Prostate gland (tissue), 2 donors: ENCODE data around the gene AUTS2. TPM values are rescaled to one million over a fixed set of nuclear protein-coding genes. Genes with fewer than 3 reads are reported as not detected.

Experiments used
- DNase-seq: peaks from one replicate; pipeline ENCODE4 v3.0.0-alpha.2; 2019; ENCODE audit warnings: low spot score
- H3K27ac ChIP-seq, 2 donors: fragments of 200-600 bp; sonication (generic); 2 replicates each; pipeline ENCODE4 v1.5.1; 2017 to 2019
- H3K27me3 ChIP-seq: fragments of 200-600 bp; sonication (generic); replicated peaks from 2 replicates; pipeline ENCODE4 v1.5.1; 2019; ENCODE audit not compliant: insufficient read depth
- H3K36me3 ChIP-seq, 2 donors: fragments of 200-600 bp; sonication (generic); 1 replicate in 1 of 2; 2 replicates in 1 of 2; pipeline versions ENCODE4 v1.5.1 to v1.8.1; 2017 to 2019
- H3K4me1 ChIP-seq: fragments of 200-600 bp; sonication (generic); replicated peaks from 2 replicates; pipeline ENCODE4 v1.5.1; 2019
- H3K4me3 ChIP-seq, 2 donors: fragments of 200-600 bp; sonication (generic); 2 replicates each; pipeline ENCODE4 v1.5.1; 2017 to 2019
- H3K9me3 ChIP-seq: fragments of 200-600 bp; sonication (generic); 2 replicates; pipeline ENCODE4 v1.5.1; 2017
- CTCF ChIP-seq, 4 experiments: fragments of 200-600 bp in 2 of 4; fragments of 450-650 bp in 2 of 4; sonication (generic) in 2 of 4; IDR thresholded peaks; 1 replicate in 3 of 4; 2 replicates in 1 of 4; pipeline ENCODE4 v1.5.1; 2016 to 2019; ENCODE audit warnings: antibody characterized with exemption in 4 of 4, mild to moderate bottlenecking in 2 of 4, moderate library complexity in 2 of 4
- POLR2A ChIP-seq: fragments of 450-650 bp; IDR thresholded peaks from one replicate; pipeline ENCODE4 v1.6.1; 2016; ENCODE audit warnings: antibody characterized with exemption, mild to moderate bottlenecking
- POLR2AphosphoS5 ChIP-seq: sonication (generic); formaldehyde crosslinking; IDR thresholded peaks from one replicate; pipeline ENCODE4 v1.6.1; 2017; ENCODE audit warnings: antibody characterized with exemption
- WGBS: methylation state at CpG from one replicate; pipeline ENCODE4 v1.1.5; 2018; 5-methylcytosine and 5-hydroxymethylcytosine counted together
- intact Hi-C: fragments of 100-400 bp; cut with DNase I; formaldehyde crosslinking; loops from one replicate; pipeline ENCODE4 v1.14.2; 2022
- total RNA-seq, 2 donors: library from RNA; depleted of rRNA; stranded (reverse); fragments of >200 nt; gene quantifications; one replicate each; pipeline ENCODE4 v1.1.0, GENCODE V29; 2016

Gene AUTS2
- total RNA-seq, 2 donors from 2014 or later: 25.0 to 55.2 TPM

DNA sequence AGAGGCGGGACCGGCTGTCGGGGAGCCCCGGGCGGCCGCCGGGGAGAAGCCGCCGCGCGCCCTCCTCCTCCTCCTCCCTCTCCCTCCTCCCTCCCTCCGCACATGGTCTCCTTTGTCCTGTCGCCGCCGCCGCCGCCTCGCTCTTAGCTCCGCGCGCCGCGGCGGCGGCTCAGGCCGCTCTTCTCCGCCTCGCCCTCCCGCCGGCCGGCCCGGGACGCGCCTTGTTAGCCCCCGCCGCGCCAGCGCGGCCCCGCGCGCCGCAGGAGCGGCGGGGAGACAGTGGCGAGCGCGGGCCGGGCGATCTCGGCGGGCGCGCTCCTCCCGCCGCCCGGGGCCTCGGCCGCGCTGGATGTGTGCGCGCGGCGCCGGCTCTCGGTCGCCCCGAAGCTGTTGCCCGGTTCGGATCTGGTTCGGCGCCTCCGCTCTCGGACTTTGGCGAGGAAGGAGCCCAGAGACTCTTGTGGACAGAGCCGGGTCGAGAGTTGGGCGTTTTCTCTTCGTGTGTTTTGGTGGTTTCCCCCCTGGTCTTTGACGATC lies 1096.2 kb downstream of the AUTS2 start:
- WGBS: under 1% methylated on average over 80 of the region's 80 CpGs
- H3K4me3 ChIP-seq: peak overlapping the region; percentile 83 to 84
- no peak for TF ChIP-seq POLR2A
- TF ChIP-seq CTCF (IDR thresholded peaks at IDR 0.05): no peak
- no peak for TF ChIP-seq POLR2AphosphoS5
- no peaks in the 10 kb centered on the region for H3K27me3 ChIP-seq
- DNase-seq: peak; percentile 47
- H3K36me3 ChIP-seq: no peaks in the 10 kb centered on the region
- H3K4me1 ChIP-seq: no peaks in the 10 kb centered on the region
- H3K9me3 ChIP-seq: no peaks in the 10 kb centered on the region
- H3K27ac ChIP-seq: peak overlapping the region; percentile 81 to 85
- intact Hi-C loops: loop anchor here (5.0 to 10.0 kb wide), 2 partner anchors 82 to 520 kb away; no protein-coding TSS in a partner anchor

- Histone ChIP-seq H3K4me3 (peak overlapping the region; percentile 83 to 84), H3K27ac (peak overlapping the region; percentile 81 to 85), H3K4me1 (no peaks in the 10 kb centered on the region), H3K9me3 (no peaks in the 10 kb centered on the region), H3K27me3 (no peaks in the 10 kb centered on the region), H3K36me3 (no peaks in the 10 kb centered on the region)
- peak; percentile 15 for DNase-seq
- TF ChIP-seq POLR2AphosphoS5 (no peak), CTCF (IDR thresholded peaks at IDR 0.05) (no peak), POLR2A (peak; percentile 12)
- under 1% methylated on average over 52 of the region's 77 CpGs for WGBS
- intact Hi-C loops: loop anchor here (5.0 to 10.0 kb wide), 2 partner anchors 83 to 520 kb away; no protein-coding TSS in a partner anchor
These were observed 1096.9 kb downstream of the AUTS2 start for GRCh38 chr7:70694971-70695794.

- TF ChIP-seq CTCF (IDR thresholded peaks at IDR 0.05) (no peak), POLR2AphosphoS5 (no peak), POLR2A (no peak)
- H3K4me3 ChIP-seq: peak overlapping the region; percentile 83 to 84
- H3K27me3 ChIP-seq: no peaks in the 10 kb centered on the region
- intact Hi-C loops: loop anchor here (2.0 to 10.0 kb wide), 2 partner anchors 521 to 655 kb away; no protein-coding TSS in a partner anchor
- no peak for DNase-seq
- H3K36me3 ChIP-seq: no peaks in the 10 kb centered on the region
- no peaks in the 10 kb centered on the region for H3K9me3 ChIP-seq
- no peaks in the 10 kb centered on the region for H3K4me1 ChIP-seq
- peak overlapping the region; percentile 81 to 85 for H3K27ac ChIP-seq
- 6% methylated on average over 9 of the region's 9 CpGs for WGBS
These were observed 1097.5 kb downstream of the AUTS2 start for GRCh38 chr7:70695795-70696083.

- no peaks in the 10 kb centered on the region for H3K27me3 ChIP-seq
- peak overlapping the region; percentile 81 to 85 for H3K27ac ChIP-seq
- no peak for DNase-seq
- TF ChIP-seq CTCF (IDR thresholded peaks at IDR 0.05) (no peak), POLR2AphosphoS5 (peak; percentile 44)
- H3K4me3 ChIP-seq: peak overlapping the region; percentile 83 to 84
- intact Hi-C loops: loop anchor here (2.0 to 10.0 kb wide), 2 partner anchors 521 to 655 kb away; no protein-coding TSS in a partner anchor
- 26% methylated on average over 10 of the region's 10 CpGs for WGBS
- H3K9me3 ChIP-seq: no peaks in the 10 kb centered on the region
- peaks cover 4% of the 10 kb centered on the region for H3K4me1 ChIP-seq
- H3K36me3 ChIP-seq: no peaks in the 10 kb centered on the region
These were observed 1098.0 kb downstream of the AUTS2 start for GRCh38 chr7:70696201-70696754.
